Measurements from ENCODE around the gene BTBD1.

- TF ChIP-seq POLR2A (IDR thresholded peaks at IDR 0.05; ENCODE audit: low read depth, low read length) (no peak), POLR2AphosphoS5 (IDR thresholded peaks at IDR 0.05; ENCODE audit: low read depth, low read length) (no peak)
Observed at GRCh38 chr15:83057696-83058376, 9.2 kb downstream of the BTBD1 start.

Data from GM12892 (cell line).